A549 (cell line): ENCODE results near the gene POLE. TPM values are rescaled to one million over a fixed set of nuclear protein-coding genes. Genes with fewer than 3 reads are reported as not detected.

ENCODE experiments used
- ATAC-seq, 2 experiments: fragments of 200-7000 bp in 1 of 2; fragments of >200 bp in 1 of 2; cut with Nextera tagmentation in 1 of 2; cut with Tn5 transposase in 1 of 2; 3 replicates each; pipeline versions ENCODE4 v1.8.0 to v1.9.1; 2018 to 2020; ENCODE audit warnings: mild to moderate bottlenecking in 1 of 2, moderate library complexity in 1 of 2
- CTCF ChIA-PET: fragments of 300-600 bp; sonication (Branson Sonifier 250); formaldehyde crosslinking; extraction: SDS; loops from one replicate; lab custom pipeline; 2021; ENCODE audit warnings: antibody characterized with exemption, inconsistent platforms; lab: Yijun Ruan, JAX
- POLR2A ChIA-PET: fragments of 350-600 bp; formaldehyde crosslinking; extraction: SDS; loops from one replicate; lab custom pipeline; 2021; ENCODE audit warnings: antibody characterized with exemption, inconsistent platforms; lab: Yijun Ruan, JAX
- DNase-seq, 2 experiments: peaks; one replicate each; pipeline versions ENCODE4 v3.0.0 to v3.0.0-alpha.2; 2011 to 2016; ENCODE audit warnings: low read depth in 1 of 2, low spot score in 1 of 2
- FAIRE-seq: peaks from 2 replicates; lab custom pipeline; 2011; peaks lifted over from hg19 to GRCh38; lab: Jason Lieb, UNC
- H3K27ac ChIP-seq, 2 experiments: fragments of >200 bp; sonication (Bioruptor Twin); formaldehyde crosslinking; 3 replicates each; pipeline ENCODE4 v1.5.1; 2016 to 2017
- H3K4me1 ChIP-seq: fragments of >200 bp; sonication (Bioruptor Twin); formaldehyde crosslinking; 3 replicates; pipeline ENCODE4 v1.6.1; 2016
- H3K4me2 ChIP-seq: fragments of >200 bp; sonication (Bioruptor Twin); formaldehyde crosslinking; 3 replicates; pipeline ENCODE4 v1.6.1; 2016
- H3K4me3 ChIP-seq: fragments of >200 bp; sonication (Bioruptor Twin); formaldehyde crosslinking; 3 replicates; pipeline ENCODE4 v1.5.1; 2016
- H3K9me3 ChIP-seq: fragments of >200 bp; sonication (Bioruptor Twin); formaldehyde crosslinking; 3 replicates; pipeline ENCODE4 v1.6.1; 2016
- CEBPB ChIP-seq, 2 experiments: fragments of >200 bp in 1 of 2; sonication (Bioruptor Twin) in 1 of 2; formaldehyde crosslinking in 1 of 2; IDR thresholded peaks; 2 replicates each; pipeline ENCODE4 v1.6.1; 2012 to 2016
- CHD2 ChIP-seq: fragments of 150-350 bp; IDR thresholded peaks from 2 replicates; pipeline ENCODE4 v1.6.1; 2014; ENCODE audit warnings: low read length; ENCODE audit not compliant: partially characterized antibody
- EHF ChIP-seq: fragments of 250-450 bp; sonication (Bioruptor Pico); IDR thresholded peaks from 2 replicates; pipeline ENCODE4 v1.5.0; 2020; ENCODE audit warnings: mild to moderate bottlenecking
- EHMT2 ChIP-seq: fragments of 200-600 bp; sonication (generic); IDR thresholded peaks from 2 replicates; pipeline ENCODE4 v1.6.1; 2016; ENCODE audit warnings: antibody characterized with exemption, low read depth, mild to moderate bottlenecking, moderate library complexity
- ELK1 ChIP-seq: fragments of 150-350 bp; IDR thresholded peaks from 2 replicates; pipeline ENCODE4 v1.6.1; 2014; ENCODE audit warnings: low read depth, mild to moderate bottlenecking, low read length
- EP300 ChIP-seq, 2 experiments: fragments of >200 bp; sonication (Bioruptor Twin); formaldehyde crosslinking; IDR thresholded peaks; 2 replicates in 1 of 2; 3 replicates in 1 of 2; pipeline ENCODE4 v1.6.1; 2016 to 2017
- FOSL2 ChIP-seq, 2 experiments: fragments of 450-650 bp in 1 of 2; fragments of >200 bp in 1 of 2; sonication (Bioruptor Twin) in 1 of 2; formaldehyde crosslinking; IDR thresholded peaks; 2 replicates each; pipeline versions ENCODE4 v1.5.0 to v1.6.1; 2016 to 2020; ENCODE audit warnings: mild to moderate bottlenecking in 1 of 2, moderate library complexity in 1 of 2
- GATA3 ChIP-seq: IDR thresholded peaks from 2 replicates; pipeline ENCODE4 v1.6.1; 2012; ENCODE audit warnings: borderline replicate concordance
- HEYL ChIP-seq: fragments of 250-450 bp; sonication (Bioruptor Pico); IDR thresholded peaks from 2 replicates; pipeline ENCODE4 v1.8.0; 2021; ENCODE audit warnings: mild to moderate bottlenecking, moderate library complexity
- MYC ChIP-seq: IDR thresholded peaks from 2 replicates; pipeline ENCODE4 v1.6.1; 2012; ENCODE audit warnings: mild to moderate bottlenecking, inconsistent platforms, low read length, improper control_type of control experiment, borderline replicate concordance
- PBX3 ChIP-seq: IDR thresholded peaks from 2 replicates; pipeline ENCODE4 v1.6.1; 2012
- RCOR1 ChIP-seq: fragments of 150-350 bp; IDR thresholded peaks from 2 replicates; pipeline ENCODE4 v1.6.1; 2014; ENCODE audit warnings: antibody characterized with exemption, low read length, low read depth
- RNF2 ChIP-seq: fragments of 200-600 bp; sonication (generic); IDR thresholded peaks from 2 replicates; pipeline ENCODE4 v1.6.1; 2016; ENCODE audit warnings: low read depth, mild to moderate bottlenecking, antibody characterized with exemption, moderate library complexity, borderline replicate concordance
- SMC3 ChIP-seq: fragments of >200 bp; sonication (Bioruptor Twin); formaldehyde crosslinking; IDR thresholded peaks from 3 replicates; pipeline ENCODE4 v1.6.1; 2018; ENCODE audit warnings: inconsistent platforms
- TFCP2L1 ChIP-seq: fragments of 250-450 bp; sonication (Bioruptor Pico); IDR thresholded peaks from 2 replicates; pipeline ENCODE4 v1.5.0; 2021; ENCODE audit warnings: mild to moderate bottlenecking
- ZFP36 ChIP-seq: fragments of 450-650 bp; IDR thresholded peaks from 2 replicates; pipeline ENCODE4 v1.6.1; 2014; ENCODE audit warnings: borderline replicate concordance; ENCODE audit not compliant: partially characterized antibody
- ZNF302 ChIP-seq: fragments of 250-450 bp; sonication (Bioruptor Pico); IDR thresholded peaks from 2 replicates; pipeline ENCODE4 v1.9.0; 2021; ENCODE audit warnings: inconsistent platforms, mild to moderate bottlenecking, moderate library complexity
- WGBS: methylation state at CpG from one replicate; pipeline ENCODE4 v1.1.6; 2017; ENCODE audit errors: missing lambda C conversion rate; 5-methylcytosine and 5-hydroxymethylcytosine counted together
- polyA plus RNA-seq, 4 experiments: library from polyadenylated mRNA; depleted of rRNA in 3 of 4; stranded (reverse); fragments of >200 nt; fragmentation: RNase III in 1 of 4; extraction: RNeasy Plus Mini Kit Qiagen cat#74134 plus additional on column Dnase treatment in 1 of 4; gene quantifications; 2 replicates in 3 of 4; 3 replicates in 1 of 4; pipeline ENCODE4 v1.2.3, GENCODE V29; 2011 to 2017
- TF ChIP-seq, protein P1 (sequence below): fragments of >200 bp; sonication (Bioruptor Twin); formaldehyde crosslinking; IDR thresholded peaks from 3 replicates; pipeline ENCODE4 v1.5.1; 2016
- TF ChIP-seq, protein P2 (sequence below): fragments of 250-450 bp; sonication (Bioruptor Pico); IDR thresholded peaks from 2 replicates; pipeline ENCODE4 v1.5.0; 2020; ENCODE audit warnings: low read depth, mild to moderate bottlenecking, moderate library complexity

Gene POLE
- polyA plus RNA-seq, 2 of the 4 experiments (the other 2 are of a cell fraction), result 28.9 to 67.2 TPM

DNA sequence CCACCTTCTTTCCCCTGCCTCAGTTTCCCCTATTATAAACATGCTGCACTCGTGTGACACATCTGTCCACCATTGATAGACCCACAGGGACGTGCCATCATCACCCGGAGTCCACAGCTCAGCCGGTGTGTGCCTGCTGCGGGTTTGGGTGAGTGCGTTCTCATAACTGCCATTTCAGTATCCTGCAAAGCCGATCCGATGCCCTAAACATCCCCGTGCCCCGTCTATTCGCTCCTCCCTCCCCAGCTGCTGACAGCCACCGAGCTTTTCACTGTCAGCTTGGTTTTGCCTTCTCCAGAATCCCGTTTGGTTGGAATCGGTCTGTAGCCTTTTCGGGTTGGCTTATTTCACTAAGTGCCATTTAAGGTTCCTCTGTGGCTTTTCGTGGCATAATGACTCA lies 80.7 kb downstream of the POLE start:
- H3K9me3 ChIP-seq, result peaks cover 6% of the 10 kb centered on the region; the same call in 1 of the 3 replicates
- H3K4me1 ChIP-seq, result no peaks in the 10 kb centered on the region
- ATAC-seq (0 out of 6 replicates have a peak, but pooled peaks of 1 of the 2 experiments have one; percentile 10), DNase-seq (no peak), FAIRE-seq (no peak)
- ChIA-PET POLR2A (no interaction called here), CTCF (interaction anchor here (1.0 to 4.8 kb wide), 3 partner anchors 8 to 192 kb away, joined by 3 to 24 read pairs (median 4); no protein-coding TSS in a partner anchor)
- TF ChIP-seq GATA3 (no peak), EHMT2 (no peak), TFCP2L1 (no peak), RNF2 (no peak)
- TF ChIP-seq, protein P1, sequence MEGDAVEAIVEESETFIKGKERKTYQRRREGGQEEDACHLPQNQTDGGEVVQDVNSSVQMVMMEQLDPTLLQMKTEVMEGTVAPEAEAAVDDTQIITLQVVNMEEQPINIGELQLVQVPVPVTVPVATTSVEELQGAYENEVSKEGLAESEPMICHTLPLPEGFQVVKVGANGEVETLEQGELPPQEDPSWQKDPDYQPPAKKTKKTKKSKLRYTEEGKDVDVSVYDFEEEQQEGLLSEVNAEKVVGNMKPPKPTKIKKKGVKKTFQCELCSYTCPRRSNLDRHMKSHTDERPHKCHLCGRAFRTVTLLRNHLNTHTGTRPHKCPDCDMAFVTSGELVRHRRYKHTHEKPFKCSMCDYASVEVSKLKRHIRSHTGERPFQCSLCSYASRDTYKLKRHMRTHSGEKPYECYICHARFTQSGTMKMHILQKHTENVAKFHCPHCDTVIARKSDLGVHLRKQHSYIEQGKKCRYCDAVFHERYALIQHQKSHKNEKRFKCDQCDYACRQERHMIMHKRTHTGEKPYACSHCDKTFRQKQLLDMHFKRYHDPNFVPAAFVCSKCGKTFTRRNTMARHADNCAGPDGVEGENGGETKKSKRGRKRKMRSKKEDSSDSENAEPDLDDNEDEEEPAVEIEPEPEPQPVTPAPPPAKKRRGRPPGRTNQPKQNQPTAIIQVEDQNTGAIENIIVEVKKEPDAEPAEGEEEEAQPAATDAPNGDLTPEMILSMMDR, result no peak
- no peak overlapping the region for H3K4me3 ChIP-seq
- H3K4me2 ChIP-seq, result no peak overlapping the region
- 34% methylated on average over 16 of the region's 16 CpGs for WGBS
- no peak overlapping the region for H3K27ac ChIP-seq

DNA sequence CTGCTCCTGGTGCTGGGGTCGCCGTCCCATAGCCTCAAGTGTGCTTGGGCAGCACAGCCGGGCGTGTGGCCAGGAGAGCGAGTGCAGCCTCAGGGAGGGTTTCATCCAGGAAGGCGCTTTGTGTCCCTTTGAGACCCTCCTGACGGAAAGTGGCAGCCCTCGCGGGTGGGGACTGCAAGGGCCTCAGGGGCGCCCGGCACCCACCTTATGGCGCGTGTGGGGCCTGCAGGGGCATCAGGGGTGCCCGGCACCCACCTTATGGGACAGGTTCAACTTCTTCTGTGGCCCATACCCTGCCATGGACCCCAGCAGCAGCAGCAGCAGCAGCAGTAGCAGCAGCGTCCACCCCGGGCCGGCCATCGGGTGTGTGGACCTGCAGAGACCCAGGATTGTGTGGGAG lies 81.2 kb downstream of the POLE start:
- ATAC-seq (no peak), FAIRE-seq (no peak), DNase-seq (no peak)
- Histone ChIP-seq H3K4me1 (peaks cover under 1% of the 10 kb centered on the region; the same call in 1 of the 3 replicates), H3K4me3 (no peak overlapping the region), H3K4me2 (no peak overlapping the region), H3K9me3 (0 out of 3 replicates have a peak, but pooled peaks cover under 1% of the 10 kb centered on the region), H3K27ac (no peak overlapping the region)
- POLR2A ChIA-PET, result no interaction called here
- TF ChIP-seq FOSL2 (IDR thresholded peaks at IDR 0.05) (no peak), FOSL2 (CRISPR knock-in tag; IDR thresholded peaks at IDR 0.05) (no peak), ELK1 (no peak), MYC (no peak), GATA3 (no peak)
- TF ChIP-seq, all 56 proteins: peak for 0
- CTCF ChIA-PET, result interaction anchor here (1.0 to 4.8 kb wide), 3 partner anchors 9 to 192 kb away, joined by 3 to 24 read pairs (median 4); no protein-coding TSS in a partner anchor
- 64% methylated on average over 11 of the region's 18 CpGs for WGBS

DNA sequence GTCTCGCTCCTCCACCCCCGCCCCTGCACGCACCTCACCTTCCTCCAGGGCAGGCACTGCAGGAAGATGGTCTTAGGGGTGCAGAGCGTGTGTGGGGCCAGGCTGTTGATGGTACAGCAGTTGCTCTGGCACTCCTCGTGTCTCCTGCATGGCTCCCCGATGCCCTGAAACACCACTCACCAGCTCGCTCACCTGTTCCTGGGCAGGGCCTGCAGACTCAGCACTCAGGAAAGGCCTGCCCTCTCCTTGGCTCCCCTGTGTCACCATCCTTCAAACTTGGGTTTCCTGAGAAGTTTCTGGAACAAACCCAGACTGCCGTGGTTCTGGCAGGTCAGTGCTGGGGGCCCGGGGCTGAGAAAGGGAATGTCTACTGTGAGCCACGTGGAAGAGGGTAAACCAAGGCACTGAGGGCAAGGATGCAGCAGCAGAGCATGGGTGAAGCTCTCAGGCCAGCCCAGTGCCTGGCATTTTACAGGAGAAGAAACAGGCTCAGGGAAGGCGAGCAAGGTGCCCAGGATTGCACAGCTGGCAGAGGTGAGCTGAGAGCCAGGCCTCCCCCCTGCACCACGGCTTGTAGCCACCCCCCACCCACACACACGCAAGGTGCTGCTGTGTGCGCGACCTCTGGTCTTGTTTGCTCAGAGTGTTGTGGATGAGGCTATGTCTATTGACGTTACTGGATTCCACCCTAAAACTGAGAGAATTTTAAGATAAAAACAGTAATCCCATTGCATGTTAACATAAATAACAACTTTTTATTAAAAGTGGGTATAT lies 82.3 kb downstream of the POLE start:
- no peak overlapping the region for H3K4me2 ChIP-seq
- no peak overlapping the region for H3K4me3 ChIP-seq
- TF ChIP-seq CEBPB (IDR thresholded peaks at IDR 0.05), result no peak
- TF ChIP-seq EP300 (IDR thresholded peaks at IDR 0.05), result no peak
- TF ChIP-seq SMC3, result no peak
- TF ChIP-seq, protein P2, sequence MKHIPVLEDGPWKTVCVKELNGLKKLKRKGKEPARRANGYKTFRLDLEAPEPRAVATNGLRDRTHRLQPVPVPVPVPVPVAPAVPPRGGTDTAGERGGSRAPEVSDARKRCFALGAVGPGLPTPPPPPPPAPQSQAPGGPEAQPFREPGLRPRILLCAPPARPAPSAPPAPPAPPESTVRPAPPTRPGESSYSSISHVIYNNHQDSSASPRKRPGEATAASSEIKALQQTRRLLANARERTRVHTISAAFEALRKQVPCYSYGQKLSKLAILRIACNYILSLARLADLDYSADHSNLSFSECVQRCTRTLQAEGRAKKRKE (CRISPR knock-in tag), result no peak
- TF ChIP-seq HEYL (CRISPR knock-in tag), result no peak
- TF ChIP-seq CHD2, result no peak
- no peak for TF ChIP-seq GATA3
- no peak for TF ChIP-seq RNF2
- no peak for TF ChIP-seq PBX3
- TF ChIP-seq EHF (CRISPR knock-in tag), result no peak
- no peak for TF ChIP-seq RCOR1
- no peak for TF ChIP-seq ELK1
- TF ChIP-seq ZNF302, result no peak
- TF ChIP-seq ZFP36, result no peak
- no peak overlapping the region for H3K27ac ChIP-seq
- 64% methylated on average over 15 of the region's 16 CpGs for WGBS
- peaks cover 8% of the 10 kb centered on the region; the same call in 1 of the 3 replicates for H3K4me1 ChIP-seq
- ATAC-seq (no peak), DNase-seq (no peak), FAIRE-seq (no peak)
- ChIA-PET POLR2A (no interaction called here), CTCF (interaction anchor here (1.1 to 6.3 kb wide), 4 partner anchors 9 to 34 kb away, joined by 3 to 46 read pairs (median 14); no protein-coding TSS in a partner anchor)
- H3K9me3 ChIP-seq, result no peaks in the 10 kb centered on the region
